ENCODE results near the gene CLP1. TPM values are rescaled to one million over a fixed set of nuclear protein-coding genes. Genes with fewer than 3 reads are reported as not detected.

CLP1 gene
- total and polyA plus RNA-seq, 3 donors from 2014 or later = 14.4 to 19.8 (median 15.5) TPM

DNA sequence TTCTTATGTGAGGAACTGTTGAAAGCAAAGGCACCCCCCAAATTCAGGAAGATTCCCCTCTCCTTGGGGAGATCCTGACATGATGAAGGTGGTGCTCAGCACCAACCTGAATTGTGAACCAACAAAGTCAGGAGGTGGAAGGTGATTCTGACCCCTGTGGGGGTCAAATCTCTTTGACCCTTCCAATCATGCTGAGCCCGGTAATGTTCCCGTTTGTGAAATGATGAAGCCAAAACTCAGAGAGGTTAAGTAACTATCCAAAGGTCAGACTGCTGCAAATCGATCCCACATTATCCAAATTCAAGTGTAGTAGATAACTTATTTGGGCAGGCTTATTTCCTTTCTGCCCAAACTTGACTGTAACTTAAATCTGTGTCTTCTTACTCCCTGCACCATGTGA, 41.0 kb upstream of the CLP1 start:
- intact Hi-C loops (cut with DNase I; ENCODE audit: low total_unique reads) = no loop called here
- no peaks in the 10 kb centered on the region for H3K36me3 ChIP-seq (ENCODE audit: low read depth, missing control alignments)

DNA sequence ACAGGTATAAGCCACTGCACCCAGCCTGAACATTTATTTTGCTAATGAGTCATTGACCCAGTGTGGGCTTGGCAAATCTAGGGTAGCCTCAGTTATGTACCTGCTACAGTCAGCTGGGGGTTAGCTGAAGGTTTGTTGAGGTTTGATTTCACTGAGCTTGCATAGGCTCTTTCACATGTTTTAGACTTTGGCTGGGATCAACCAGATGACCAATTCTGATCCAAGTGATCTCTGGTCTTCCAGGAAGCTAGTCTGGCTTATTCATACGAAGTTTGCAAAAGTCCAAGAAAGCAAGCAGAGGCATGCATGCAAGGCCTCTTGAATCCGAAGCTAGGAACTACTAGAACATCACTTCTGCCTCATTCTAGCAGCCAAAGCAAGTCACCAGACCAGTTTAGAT, 39.1 kb upstream of the CLP1 start:
- intact Hi-C loops (cut with DNase I; ENCODE audit: low total_unique reads) = no loop called here
- no peak overlapping the region for H3K4me3 ChIP-seq
- 89 to 91% methylated on average over 2 of the region's 2 CpGs for WGBS, 2 donors

More for the DNA sequence above, 41.0 kb upstream of the CLP1 start:
- H3K27ac ChIP-seq = no peak overlapping the region
- DNase-seq = no peak
- TF ChIP-seq POLR2A (IDR thresholded peaks at IDR 0.05) = no peak
- TF ChIP-seq, protein P1, sequence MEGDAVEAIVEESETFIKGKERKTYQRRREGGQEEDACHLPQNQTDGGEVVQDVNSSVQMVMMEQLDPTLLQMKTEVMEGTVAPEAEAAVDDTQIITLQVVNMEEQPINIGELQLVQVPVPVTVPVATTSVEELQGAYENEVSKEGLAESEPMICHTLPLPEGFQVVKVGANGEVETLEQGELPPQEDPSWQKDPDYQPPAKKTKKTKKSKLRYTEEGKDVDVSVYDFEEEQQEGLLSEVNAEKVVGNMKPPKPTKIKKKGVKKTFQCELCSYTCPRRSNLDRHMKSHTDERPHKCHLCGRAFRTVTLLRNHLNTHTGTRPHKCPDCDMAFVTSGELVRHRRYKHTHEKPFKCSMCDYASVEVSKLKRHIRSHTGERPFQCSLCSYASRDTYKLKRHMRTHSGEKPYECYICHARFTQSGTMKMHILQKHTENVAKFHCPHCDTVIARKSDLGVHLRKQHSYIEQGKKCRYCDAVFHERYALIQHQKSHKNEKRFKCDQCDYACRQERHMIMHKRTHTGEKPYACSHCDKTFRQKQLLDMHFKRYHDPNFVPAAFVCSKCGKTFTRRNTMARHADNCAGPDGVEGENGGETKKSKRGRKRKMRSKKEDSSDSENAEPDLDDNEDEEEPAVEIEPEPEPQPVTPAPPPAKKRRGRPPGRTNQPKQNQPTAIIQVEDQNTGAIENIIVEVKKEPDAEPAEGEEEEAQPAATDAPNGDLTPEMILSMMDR (IDR thresholded peaks at IDR 0.05) = no peak
- no peaks in the 10 kb centered on the region for H3K9me3 ChIP-seq
- no peak overlapping the region for H3K4me3 ChIP-seq
- no peaks in the 10 kb centered on the region for H3K4me1 ChIP-seq
- 79 to 87% methylated on average over 3 of the region's 3 CpGs for WGBS, 2 donors
- no peaks in the 10 kb centered on the region for H3K27me3 ChIP-seq

DNA sequence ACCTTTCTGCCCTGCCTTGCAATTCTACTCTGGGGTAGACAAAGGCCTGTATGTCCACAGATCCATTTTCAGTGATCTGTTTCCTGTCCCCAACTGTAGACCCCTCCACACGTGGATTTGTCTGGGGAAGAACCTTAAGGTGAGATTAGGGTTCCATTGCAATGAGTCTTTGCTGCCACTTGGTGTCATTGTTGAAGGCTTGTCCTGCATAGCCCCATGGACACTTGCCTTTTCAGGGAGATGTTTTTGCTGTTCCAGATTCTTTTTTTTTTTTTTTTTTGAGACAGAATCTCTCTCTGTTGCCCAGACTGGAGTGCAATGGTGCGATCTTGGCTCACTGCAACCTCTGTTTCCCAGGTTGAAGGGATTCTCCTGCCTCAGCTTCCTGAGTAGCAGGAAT, 38.2 kb upstream of the CLP1 start:
- 89 to 96% methylated on average over 2 of the region's 2 CpGs for WGBS, 2 donors
- Histone ChIP-seq H3K4me3 (no peak overlapping the region), H3K36me3 (ENCODE audit: low read depth, missing control alignments) (no peaks in the 10 kb centered on the region), H3K9me3 (no peaks in the 10 kb centered on the region), H3K27me3 (no peaks in the 10 kb centered on the region), H3K4me1 (no peaks in the 10 kb centered on the region), H3K27ac (no peak overlapping the region)
- TF ChIP-seq POLR2A (IDR thresholded peaks at IDR 0.05) = no peak
- intact Hi-C loops (cut with DNase I; ENCODE audit: low total_unique reads) = no loop called here
- DNase-seq = no peak

More for the DNA sequence above, 39.1 kb upstream of the CLP1 start:
- no peaks in the 10 kb centered on the region for H3K9me3 ChIP-seq
- H3K4me1 ChIP-seq = no peaks in the 10 kb centered on the region
- no peaks in the 10 kb centered on the region for H3K27me3 ChIP-seq
- H3K36me3 ChIP-seq (ENCODE audit: low read depth, missing control alignments) = no peaks in the 10 kb centered on the region
- TF ChIP-seq, protein P1 (IDR thresholded peaks at IDR 0.05) = no peak
- no peak for TF ChIP-seq POLR2A (IDR thresholded peaks at IDR 0.05)
- no peak overlapping the region for H3K27ac ChIP-seq
- DNase-seq = no peak

DNA sequence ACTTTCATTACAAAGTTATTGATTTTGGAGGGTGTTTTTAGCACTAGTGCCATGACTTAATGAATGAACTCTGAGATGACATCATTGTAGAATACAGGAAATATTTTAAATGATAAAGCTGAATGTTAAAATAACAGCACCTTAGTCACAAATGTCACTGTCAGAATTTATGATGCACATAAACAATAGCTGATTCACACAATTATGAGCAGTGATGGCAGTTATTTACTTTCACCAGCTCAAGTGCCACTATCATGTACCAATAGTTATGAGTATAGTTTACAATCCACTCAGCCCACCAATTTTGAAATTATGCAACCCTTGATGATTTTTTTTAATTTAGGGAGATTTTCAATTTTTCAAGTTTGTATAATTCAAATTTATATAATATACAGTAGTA, 37.1 kb upstream of the CLP1 start:
- Histone ChIP-seq H3K36me3 (ENCODE audit: low read depth, missing control alignments) (no peaks in the 10 kb centered on the region), H3K4me3 (no peak overlapping the region), H3K9me3 (no peaks in the 10 kb centered on the region), H3K27ac (no peak overlapping the region), H3K27me3 (no peaks in the 10 kb centered on the region), H3K4me1 (no peaks in the 10 kb centered on the region)
- intact Hi-C loops (cut with DNase I; ENCODE audit: low total_unique reads) = no loop called here
- TF ChIP-seq, protein P1 (IDR thresholded peaks at IDR 0.05) = no peak
- no peak for DNase-seq

DNA sequence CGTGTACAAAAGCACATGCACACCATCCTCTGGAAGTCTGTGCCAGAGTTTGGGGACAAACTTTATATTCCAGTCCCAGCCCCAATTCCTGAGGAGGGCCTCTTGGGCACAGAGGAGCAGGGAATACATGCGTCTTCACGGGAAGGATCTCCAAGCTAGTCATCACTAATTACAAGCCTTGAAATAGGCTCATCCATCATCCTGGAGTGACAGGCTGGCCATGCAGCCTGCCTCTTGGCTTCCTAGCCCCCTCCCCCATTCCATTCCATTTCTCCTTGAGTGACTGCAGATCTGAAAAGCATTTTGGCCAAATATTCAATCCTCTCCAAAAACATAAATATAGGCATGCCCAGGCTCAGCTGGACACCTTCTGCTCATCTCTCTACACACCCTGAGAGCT, 35.3 kb upstream of the CLP1 start:
- H3K4me1 ChIP-seq = no peaks in the 10 kb centered on the region
- H3K4me3 ChIP-seq = no peak overlapping the region
- TF ChIP-seq, protein P1 (IDR thresholded peaks at IDR 0.05) = no peak
- TF ChIP-seq POLR2A (IDR thresholded peaks at IDR 0.05) = no peak
- no peak for DNase-seq
- no peaks in the 10 kb centered on the region for H3K27me3 ChIP-seq
- intact Hi-C loops (cut with DNase I; ENCODE audit: low total_unique reads) = no loop called here
- H3K27ac ChIP-seq = no peak overlapping the region
- 35 to 68% methylated on average over 3 of the region's 3 CpGs for WGBS, 2 donors
- H3K36me3 ChIP-seq (ENCODE audit: low read depth, missing control alignments) = no peaks in the 10 kb centered on the region
- no peaks in the 10 kb centered on the region for H3K9me3 ChIP-seq

Data from testis (tissue), 3 donors.